CD4-positive, alpha-beta T cell (primary cell): ENCODE measurements around the gene GAB3. TPM values are rescaled to one million over a fixed set of nuclear protein-coding genes. Genes with fewer than 3 reads are reported as not detected.
A peak's percentile ranks its signal among the peaks of the same experiment; 100 is the strongest.

Source experiments
- ATAC-seq: fragments of 200-7000 bp; cut with Tn5 transposase; one replicate; pipeline ENCODE4 v1.10.0; 2022; ENCODE audit warnings: mild to moderate bottlenecking; ENCODE audit not compliant: poor library complexity
- CTCF ChIA-PET: fragments of 350-600 bp; sonication (Branson Sonifier 250); formaldehyde crosslinking; loops from one replicate; lab custom pipeline; 2021; ENCODE audit warnings: antibody characterized with exemption, inconsistent platforms; lab: Charles Lee
- POLR2A ChIA-PET: fragments of 350-600 bp; sonication (Branson Sonifier 250); formaldehyde crosslinking; loops from one replicate; lab custom pipeline; 2021; ENCODE audit warnings: antibody characterized with exemption, inconsistent platforms; lab: Charles Lee
- DNase-seq, 14 experiments: peaks; one replicate each; pipeline ENCODE4 v3.0.0-alpha.2; 2013 to 2020; ENCODE audit warnings: mixed read lengths in 2 of 14
- H3K27ac ChIP-seq, 2 donors: one replicate each; pipeline versions ENCODE4 v1.5.1 to v1.7.0; 2013; ENCODE audit warnings: low read length in 2 of 2, low read depth in 1 of 2, mild to moderate bottlenecking in 1 of 2
- H3K27me3 ChIP-seq, 2 experiments: 1 replicate in 1 of 2; 2 replicates in 1 of 2; pipeline versions ENCODE4 v1.6.1 to v1.7.0; 2013; ENCODE audit warnings: low read length in 2 of 2, control low read depth in 1 of 2, mild to moderate bottlenecking in 1 of 2, moderate library complexity in 1 of 2; ENCODE audit not compliant: insufficient read depth in 2 of 2, control insufficient read depth in 1 of 2
- H3K36me3 ChIP-seq: one replicate; pipeline ENCODE4 v1.6.1; 2013; ENCODE audit warnings: low read length, control low read depth; ENCODE audit not compliant: insufficient read depth
- H3K4me1 ChIP-seq: one replicate; pipeline ENCODE4 v1.6.1; 2013; ENCODE audit warnings: low read length, control low read depth; ENCODE audit not compliant: insufficient read depth
- H3K4me3 ChIP-seq: one replicate; pipeline ENCODE4 v1.5.1; 2013; ENCODE audit warnings: mild to moderate bottlenecking, low read length, moderate library complexity
- H3K9me3 ChIP-seq, 2 experiments: 1 replicate in 1 of 2; 2 replicates in 1 of 2; pipeline versions ENCODE4 v1.6.1 to v1.7.0; 2013; ENCODE audit warnings: low read length in 2 of 2, mild to moderate bottlenecking in 2 of 2, control low read depth in 1 of 2, moderate library complexity in 1 of 2; ENCODE audit not compliant: control insufficient read depth in 1 of 2, insufficient read depth in 1 of 2
- H3K27ac Mint-ChIP-seq: one replicate; pipeline ENCODE4 v1.8.0; 2020; ENCODE audit warnings: mixed read lengths
- H3K27me3 Mint-ChIP-seq: one replicate; pipeline ENCODE4 v1.8.0; 2021; ENCODE audit warnings: mixed read lengths
- H3K36me3 Mint-ChIP-seq: one replicate; pipeline ENCODE4 v1.8.0; 2021; ENCODE audit warnings: low read depth, mixed read lengths
- H3K4me1 Mint-ChIP-seq: one replicate; pipeline ENCODE4 v1.8.0; 2021; ENCODE audit warnings: low read depth, mixed read lengths
- H3K4me3 Mint-ChIP-seq: one replicate; pipeline ENCODE4 v1.8.0; 2020; ENCODE audit warnings: mild to moderate bottlenecking, mixed read lengths
- H3K9me3 Mint-ChIP-seq: one replicate; pipeline ENCODE4 v1.8.0; 2020; ENCODE audit warnings: mixed read lengths
- intact Hi-C, 2 experiments: fragments of 100-400 bp; cut with DNase I in 1 of 2; cut with micrococcal nuclease in 1 of 2; formaldehyde crosslinking; loops; one replicate each; pipeline versions ENCODE4 v1.15.1 to v1.9.0; 2023 to 2025; cut with DNase I, micrococcal nuclease
- total RNA-seq, 174 experiments: library from RNA in 2 of 174; stranded (reverse) in 2 of 174; gene quantifications; one replicate each; pipeline ENCODE4 v1.2.3 and lab custom pipeline; 2021 to 2026
- TF ChIP-seq, protein P1 (sequence below): fragments of 200-600 bp; IDR thresholded peaks from one replicate; pipeline ENCODE4 v1.8.0; 2022; ENCODE audit warnings: antibody characterized with exemption, mild to moderate bottlenecking

The GAB3 gene
- total RNA-seq, 2 experiments from 2014 or later = 3.4 to 3.5 TPM

DNA sequence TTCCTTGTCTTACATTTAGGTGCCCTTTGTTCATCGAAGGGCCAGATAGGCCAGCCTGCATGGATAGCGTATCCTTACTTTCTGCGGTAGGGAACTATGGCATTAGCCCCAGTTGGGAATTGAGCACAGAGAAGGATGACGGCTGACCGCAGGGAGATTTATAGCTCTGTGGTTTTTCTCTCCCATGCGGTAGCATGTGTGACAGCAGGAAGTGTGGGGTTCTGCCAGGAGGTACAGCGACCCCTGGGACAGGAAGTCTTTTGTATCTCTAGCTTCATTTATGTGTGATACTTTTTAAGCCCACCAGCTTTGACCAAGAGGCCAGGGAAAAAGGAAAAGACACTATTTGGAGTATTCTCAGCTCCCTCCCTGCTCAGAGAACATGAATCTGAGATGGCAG, 33.1 kb downstream of the GAB3 start:
- H3K27ac ChIP-seq = peak overlapping the region; percentile 21 to 63
- intact Hi-C loops = loop anchor here (2.0 to 10.0 kb wide), 5 partner anchors 15 to 127 kb away; partner anchors contain the start of gene GAB3 (in 1 of the 2)

DNA sequence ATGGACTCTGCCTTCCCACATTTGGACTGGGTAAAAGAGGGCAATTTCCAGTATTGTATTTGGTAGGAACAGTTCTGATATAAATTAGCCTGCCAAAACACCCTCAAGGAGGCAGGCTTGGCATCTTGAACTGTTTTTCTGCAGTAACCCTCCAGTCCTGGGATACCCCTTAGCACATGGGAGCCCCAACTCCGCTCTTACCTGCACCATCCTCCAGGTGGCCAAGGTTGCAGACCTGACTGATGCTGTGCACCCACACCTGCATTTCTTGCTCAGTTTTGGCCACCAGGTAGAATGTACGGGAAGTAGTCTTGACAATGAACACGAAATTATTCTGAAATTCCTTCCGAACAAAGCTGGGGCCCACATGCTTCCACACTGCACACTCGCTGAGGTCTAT, 35.1 kb downstream of the GAB3 start:
- Mint-ChIP-seq H3K36me3 (peaks cover 18% of the 10 kb centered on the region), H3K27me3 (no peaks in the 10 kb centered on the region), H3K27ac (no peak overlapping the region), H3K9me3 (no peaks in the 10 kb centered on the region), H3K4me3 (no peak overlapping the region), H3K4me1 (peaks cover 61% of the 10 kb centered on the region)
- no peak for ATAC-seq
- DNase-seq = no peak
- Histone ChIP-seq H3K27me3 (no peaks in the 10 kb centered on the region), H3K9me3 (no peaks in the 10 kb centered on the region), H3K4me3 (no peak overlapping the region), H3K36me3 (peaks cover 7% of the 10 kb centered on the region), H3K27ac (no peak overlapping the region), H3K4me1 (peaks cover 52% of the 10 kb centered on the region)
- POLR2A ChIA-PET = interaction anchor here (4.3 kb wide), 1 partner anchor 34 kb away, joined by 30 read pairs; the partner anchor contains the start of gene GAB3
- CTCF ChIA-PET = no interaction called here
- intact Hi-C loops = loop anchor here (2.0 to 10.0 kb wide), 3 partner anchors 17 to 129 kb away; partner anchors contain the start of gene GAB3 (in 1 of the 2)
- TF ChIP-seq, protein P1, sequence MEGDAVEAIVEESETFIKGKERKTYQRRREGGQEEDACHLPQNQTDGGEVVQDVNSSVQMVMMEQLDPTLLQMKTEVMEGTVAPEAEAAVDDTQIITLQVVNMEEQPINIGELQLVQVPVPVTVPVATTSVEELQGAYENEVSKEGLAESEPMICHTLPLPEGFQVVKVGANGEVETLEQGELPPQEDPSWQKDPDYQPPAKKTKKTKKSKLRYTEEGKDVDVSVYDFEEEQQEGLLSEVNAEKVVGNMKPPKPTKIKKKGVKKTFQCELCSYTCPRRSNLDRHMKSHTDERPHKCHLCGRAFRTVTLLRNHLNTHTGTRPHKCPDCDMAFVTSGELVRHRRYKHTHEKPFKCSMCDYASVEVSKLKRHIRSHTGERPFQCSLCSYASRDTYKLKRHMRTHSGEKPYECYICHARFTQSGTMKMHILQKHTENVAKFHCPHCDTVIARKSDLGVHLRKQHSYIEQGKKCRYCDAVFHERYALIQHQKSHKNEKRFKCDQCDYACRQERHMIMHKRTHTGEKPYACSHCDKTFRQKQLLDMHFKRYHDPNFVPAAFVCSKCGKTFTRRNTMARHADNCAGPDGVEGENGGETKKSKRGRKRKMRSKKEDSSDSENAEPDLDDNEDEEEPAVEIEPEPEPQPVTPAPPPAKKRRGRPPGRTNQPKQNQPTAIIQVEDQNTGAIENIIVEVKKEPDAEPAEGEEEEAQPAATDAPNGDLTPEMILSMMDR = no peak

More for the DNA sequence above, 33.1 kb downstream of the GAB3 start:
- CTCF ChIA-PET = interaction anchor here (0.6 to 3.2 kb wide), 3 partner anchors 31 to 52 kb away, joined by 3 to 16 read pairs (median 4); partner anchors contain the start of gene GAB3
- Histone ChIP-seq H3K9me3 (no peaks in the 10 kb centered on the region), H3K36me3 (no peaks in the 10 kb centered on the region), H3K4me1 (peaks cover 39% of the 10 kb centered on the region), H3K27me3 (no peaks in the 10 kb centered on the region), H3K4me3 (peak overlapping the region; percentile 11)
- DNase-seq (peak in 5 of 14 experiments; percentile 18 to 71 (median 65)), ATAC-seq (no peak)
- Mint-ChIP-seq H3K36me3 (peaks cover 2% of the 10 kb centered on the region), H3K27me3 (no peaks in the 10 kb centered on the region), H3K4me1 (peaks cover 52% of the 10 kb centered on the region), H3K27ac (peak overlapping the region; percentile 69), H3K9me3 (no peaks in the 10 kb centered on the region), H3K4me3 (peak overlapping the region; percentile 62)
- TF ChIP-seq, protein P1 = no peak
- POLR2A ChIA-PET = interaction anchor here (1.2 to 4.3 kb wide), 3 partner anchors 17 to 45 kb away, joined by 4 to 30 read pairs (median 4); partner anchors contain the start of genes DKC1 and GAB3

DNA sequence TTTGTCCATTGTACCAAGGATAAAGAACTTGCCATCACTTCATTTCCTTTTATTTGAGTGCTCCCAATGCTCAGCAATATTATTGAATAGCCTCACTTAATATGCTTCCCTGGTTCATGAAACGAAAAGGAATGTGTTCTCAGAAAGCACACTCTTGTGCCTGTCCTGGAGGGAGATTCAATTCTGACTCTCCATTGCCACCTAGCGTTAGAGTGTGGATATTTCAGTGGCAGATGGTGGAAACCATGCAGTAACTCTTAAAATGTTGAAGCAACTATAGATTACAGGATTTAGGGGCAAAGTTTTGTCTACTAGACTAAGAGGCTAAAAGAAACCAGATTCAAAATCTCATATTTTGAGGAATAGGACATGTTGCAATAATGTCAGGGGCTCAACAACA, 36.0 kb downstream of the GAB3 start:
- no peak overlapping the region for H3K4me3 ChIP-seq
- H3K27me3 ChIP-seq = no peaks in the 10 kb centered on the region
- no peak overlapping the region for H3K27ac ChIP-seq
- peak; percentile 35 for ATAC-seq
- no peaks in the 10 kb centered on the region for H3K9me3 Mint-ChIP-seq
- H3K27ac Mint-ChIP-seq = peak overlapping the region; percentile 30
- H3K36me3 ChIP-seq = peaks cover 7% of the 10 kb centered on the region
- no peaks in the 10 kb centered on the region for H3K9me3 ChIP-seq
- peaks cover 52% of the 10 kb centered on the region for H3K4me1 ChIP-seq
- peak overlapping the region; percentile 1 for H3K4me3 Mint-ChIP-seq
- H3K36me3 Mint-ChIP-seq = peaks cover 19% of the 10 kb centered on the region
- H3K27me3 Mint-ChIP-seq = no peaks in the 10 kb centered on the region
- ChIA-PET POLR2A (no interaction called here), CTCF (interaction anchor here (0.6 kb wide), 2 partner anchors 15 to 41 kb away, joined by 3 to 4 read pairs; no protein-coding TSS in a partner anchor)
- intact Hi-C loops = loop anchor here (5.0 to 10.0 kb wide), 2 partner anchors 37 to 130 kb away; partner anchors contain the start of gene GAB3 (in 1 of the 2)
- peak in 8 of 14 experiments; percentile 11 to 77 (median 55) for DNase-seq
- TF ChIP-seq, protein P1 = peak; percentile 66
- H3K4me1 Mint-ChIP-seq = peaks cover 62% of the 10 kb centered on the region
